AG04449 (cell line): ENCODE data around the gene TJAP1.

Experiments used
- CTCF ChIA-PET: fragments of 350-600 bp; formaldehyde crosslinking; extraction: SDS; loops from one replicate; lab custom pipeline; 2021; ENCODE audit warnings: antibody characterized with exemption; lab: Yijun Ruan, JAX
- POLR2A ChIA-PET: fragments of 400-600, 350-600 bp; formaldehyde crosslinking; extraction: SDS; loops from one replicate; lab custom pipeline; 2020; ENCODE audit warnings: antibody characterized with exemption, inconsistent platforms; lab: Yijun Ruan, JAX
- DNase-seq: peaks from one replicate; pipeline ENCODE4 v3.0.0-alpha.2; 2010; ENCODE audit warnings: low read depth, low spot score
- H3K4me3 ChIP-seq: 2 replicates; pipeline ENCODE4 v1.5.1; 2011; ENCODE audit warnings: low read depth, mild to moderate bottlenecking, control low read depth, low read length
- CTCF ChIP-seq: IDR thresholded peaks from one replicate; pipeline ENCODE4 v1.5.1; 2011; ENCODE audit warnings: mild to moderate bottlenecking, moderate library complexity, low read length, control low read depth, inconsistent platforms; ENCODE audit not compliant: insufficient read depth; ENCODE audit errors: missing control alignments

Gene TJAP1

DNA sequence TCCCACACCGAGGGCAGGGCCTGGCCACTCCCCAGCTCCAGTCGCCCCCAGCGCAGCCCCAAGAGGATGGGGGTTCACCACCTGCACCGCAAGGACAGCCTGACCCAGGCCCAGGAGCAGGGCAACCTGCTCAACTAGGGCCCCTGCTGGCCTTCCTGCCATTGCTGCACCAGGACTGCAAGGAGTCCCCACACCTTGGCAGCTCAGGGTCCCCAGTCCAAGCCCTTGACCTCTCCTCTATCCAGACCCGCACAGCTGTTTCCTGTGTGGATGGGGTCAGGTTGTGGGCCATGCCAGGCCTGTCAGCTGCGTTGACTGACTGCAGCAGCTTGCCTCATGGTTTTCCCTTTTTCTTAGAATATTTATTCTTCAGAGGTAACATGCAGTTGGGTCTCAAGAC is 28.3 kb downstream of the TJAP1 start:
- DNase-seq: no peak
- TF ChIP-seq CTCF: no peak
- ChIA-PET POLR2A (no interaction called here), CTCF (interaction anchor here (0.7 to 13.3 kb wide), 29 partner anchors 10 to 573 kb away, joined by 3 to 337 read pairs (median 9); partner anchors contain the start of genes ABCC10, DLK2, DNPH1 and POLR1C)
- H3K4me3 ChIP-seq: no peak overlapping the region

DNA sequence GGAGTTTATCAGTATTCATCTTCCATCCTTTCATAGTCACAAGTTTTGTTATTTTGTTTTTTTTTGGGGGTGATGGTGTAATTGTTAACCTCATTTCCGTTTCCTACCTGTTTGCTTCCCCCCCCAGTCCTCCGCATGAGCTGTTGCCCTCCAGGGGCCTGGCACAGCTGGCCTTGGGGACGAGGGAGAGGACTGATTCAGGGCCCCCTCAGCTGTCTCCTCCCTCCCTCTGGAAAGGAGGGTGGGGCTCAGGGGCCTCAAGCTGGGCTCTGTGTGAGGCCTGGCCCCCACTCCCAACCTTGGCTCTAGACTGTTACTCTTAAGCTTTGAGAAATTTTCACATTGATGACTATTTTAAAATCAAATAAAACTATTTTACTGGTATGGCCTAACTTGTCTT is 28.8 kb downstream of the TJAP1 start:
- ChIA-PET POLR2A (interaction anchor here (0.5 to 1.5 kb wide), 2 partner anchors 13 to 79 kb away, joined by 3 to 4 read pairs; partner anchors contain the start of gene ABCC10), CTCF (interaction anchor here (0.6 to 13.3 kb wide), 36 partner anchors 10 to 573 kb away, joined by 3 to 337 read pairs (median 8); partner anchors contain the start of genes ABCC10, DLK2, DNPH1 and POLR1C)
- no peak for DNase-seq
- no peak overlapping the region for H3K4me3 ChIP-seq
- no peak for TF ChIP-seq CTCF

- CTCF ChIA-PET: interaction anchor here (0.6 to 13.3 kb wide), 45 partner anchors 9 to 595 kb away, joined by 3 to 337 read pairs (median 7); partner anchors contain the start of genes ABCC10, DLK2, DNPH1 and POLR1C
These were observed 29.5 kb downstream of the TJAP1 start for GRCh38 chr6:43506667-43507471.

GRCh38 chr6:43508481-43509141 is 31.2 kb downstream of the TJAP1 start:
- CTCF ChIA-PET: interaction anchor here (0.6 to 13.3 kb wide), 16 partner anchors 7 to 570 kb away, joined by 3 to 337 read pairs (median 18); partner anchors contain the start of genes DLK2, DNPH1, POLR1C and TJAP1
- POLR2A ChIA-PET: interaction anchor here (1.4 kb wide), 1 partner anchor 8 kb away, joined by 4 read pairs; the partner anchor contains the start of genes POLR1C and YIPF3
- H3K4me3 ChIP-seq: no peak overlapping the region
- no peak for DNase-seq
- TF ChIP-seq CTCF: no peak

More at GRCh38 chr6:43506667-43507471, 29.5 kb downstream of the TJAP1 start:
- POLR2A ChIA-PET: interaction anchor here (0.5 to 1.5 kb wide), 4 partner anchors 10 to 80 kb away, joined by 3 to 4 read pairs (median 4); partner anchors contain the start of genes ABCC10, POLR1C and YIPF3
- peak; percentile 33 for DNase-seq
- no peak overlapping the region for H3K4me3 ChIP-seq
- peak; percentile 92 for TF ChIP-seq CTCF

- TF ChIP-seq CTCF: no peak
- no peak for DNase-seq
- ChIA-PET CTCF (interaction anchor here (0.6 to 13.3 kb wide), 11 partner anchors 6 to 805 kb away, joined by 3 to 337 read pairs (median 3); partner anchors contain the start of genes DLK2, DNPH1, POLR1C and YIPF3), POLR2A (interaction anchor here (0.6 to 1.5 kb wide), 5 partner anchors 8 to 335 kb away, joined by 3 to 5 read pairs (median 3); partner anchors contain the start of gene ZNF318)
- H3K4me3 ChIP-seq: peak overlapping the region; percentile 63
These were observed 32.0 kb downstream of the TJAP1 start for GRCh38 chr6:43509142-43509983.
